H9 (cell line): ENCODE data around the gene KRTAP4-12. TPM values are rescaled to one million over a fixed set of nuclear protein-coding genes. Genes with fewer than 3 reads are reported as not detected.

Experiments
- DNase-seq: peaks from one replicate; pipeline ENCODE4 v3.0.0-alpha.2; 2017
- H2AFZ ChIP-seq: one replicate; pipeline ENCODE4 v1.6.1; 2013; ENCODE audit warnings: mild to moderate bottlenecking, low read length, control low read depth, moderate library complexity
- H2AK5ac ChIP-seq: 2 replicates; pipeline ENCODE4 v1.6.1; 2013; ENCODE audit warnings: low read length, control low read depth, mixed read lengths; ENCODE audit not compliant: insufficient read length
- H2BK120ac ChIP-seq: one replicate; pipeline ENCODE4 v1.6.1; 2013; ENCODE audit warnings: low read depth, mild to moderate bottlenecking, low read length, control low read depth, inconsistent platforms; ENCODE audit not compliant: poor library complexity, severe bottlenecking
- H2BK12ac ChIP-seq: 2 replicates; pipeline ENCODE4 v1.6.1; 2013; ENCODE audit warnings: low read length, control low read depth, mixed read lengths, low read depth; ENCODE audit not compliant: insufficient read length
- H2BK15ac ChIP-seq: 2 replicates; pipeline ENCODE4 v1.6.1; 2013; ENCODE audit warnings: low read depth, low read length, control low read depth
- H2BK20ac ChIP-seq: one replicate; pipeline ENCODE4 v1.6.1; 2013; ENCODE audit warnings: low read depth, mild to moderate bottlenecking, low read length, control low read depth, inconsistent platforms; ENCODE audit not compliant: poor library complexity, severe bottlenecking
- H2BK5ac ChIP-seq: 2 replicates; pipeline ENCODE4 v1.6.1; 2013; ENCODE audit warnings: low read length, control low read depth, mixed read lengths; ENCODE audit not compliant: insufficient read length
- H3K14ac ChIP-seq: 2 replicates; pipeline ENCODE4 v1.6.1; 2013; ENCODE audit warnings: low read length, control low read depth; ENCODE audit not compliant: insufficient read depth
- H3K18ac ChIP-seq: 2 replicates; pipeline ENCODE4 v1.6.1; 2013; ENCODE audit warnings: low read depth, mild to moderate bottlenecking, mixed read lengths, low read length, control low read depth; ENCODE audit not compliant: insufficient read length
- H3K23ac ChIP-seq: 2 replicates; pipeline ENCODE4 v1.6.1; 2013; ENCODE audit warnings: low read length, control low read depth, mixed read lengths, low read depth; ENCODE audit not compliant: insufficient read length
- H3K23me2 ChIP-seq: 2 replicates; pipeline ENCODE4 v1.6.1; 2013; ENCODE audit warnings: low read depth, mild to moderate bottlenecking, mixed read lengths, low read length, control low read depth; ENCODE audit not compliant: insufficient read length, poor library complexity, severe bottlenecking
- H3K27ac ChIP-seq: 2 replicates; pipeline ENCODE4 v1.5.1; 2013; ENCODE audit warnings: low read length, control low read depth, mixed read lengths, low read depth; ENCODE audit not compliant: insufficient read length
- H3K27me3 ChIP-seq: 2 replicates; pipeline ENCODE4 v1.6.1; 2013; ENCODE audit warnings: low read length, control low read depth, inconsistent platforms; ENCODE audit not compliant: insufficient read depth
- H3K4ac ChIP-seq: 2 replicates; pipeline ENCODE4 v1.6.1; 2013; ENCODE audit warnings: low read depth, mild to moderate bottlenecking, control low read depth, inconsistent platforms, low read length, moderate library complexity
- H3K4me1 ChIP-seq: 2 replicates; pipeline ENCODE4 v1.6.1; 2013; ENCODE audit warnings: low read length, control low read depth, inconsistent platforms; ENCODE audit not compliant: insufficient read depth
- H3K4me2 ChIP-seq: 2 replicates; pipeline ENCODE4 v1.6.1; 2013; ENCODE audit warnings: low read length, control low read depth, mixed read lengths; ENCODE audit not compliant: insufficient read length, insufficient read depth
- H3K56ac ChIP-seq: 2 replicates; pipeline ENCODE4 v1.6.1; 2013; ENCODE audit warnings: low read depth, mild to moderate bottlenecking, mixed read lengths, low read length, control low read depth; ENCODE audit not compliant: insufficient read length
- H3K79me1 ChIP-seq: 2 replicates; pipeline ENCODE4 v1.6.1; 2013; ENCODE audit warnings: low read depth, mild to moderate bottlenecking, moderate library complexity, low read length, control low read depth, inconsistent platforms; ENCODE audit not compliant: insufficient read depth, poor library complexity, severe bottlenecking
- H3K79me2 ChIP-seq: 2 replicates; pipeline ENCODE4 v1.6.1; 2013; ENCODE audit warnings: low read length, control low read depth, inconsistent platforms; ENCODE audit not compliant: insufficient read depth
- H3K9ac ChIP-seq: 2 replicates; pipeline ENCODE4 v1.6.1; 2013; ENCODE audit warnings: low read length, control low read depth, mixed read lengths; ENCODE audit not compliant: insufficient read length; ENCODE audit errors: extremely low read depth
- H3K9me3 ChIP-seq: one replicate; pipeline ENCODE4 v1.6.1; 2013; ENCODE audit warnings: low read depth, low read length, inconsistent platforms; ENCODE audit not compliant: control insufficient read depth
- H3T11ph ChIP-seq: one replicate; pipeline ENCODE4 v1.6.1; 2013; ENCODE audit warnings: mild to moderate bottlenecking, low read length, control low read depth, inconsistent platforms
- H4K20me1 ChIP-seq: one replicate; pipeline ENCODE4 v1.6.1; 2013; ENCODE audit not compliant: control insufficient read depth, insufficient read length, insufficient read depth
- H4K5ac ChIP-seq: 2 replicates; pipeline ENCODE4 v1.6.1; 2013; ENCODE audit warnings: low read depth, mild to moderate bottlenecking, mixed read lengths, low read length, control low read depth; ENCODE audit not compliant: insufficient read length
- H4K8ac ChIP-seq: replicated peaks from 2 replicates; pipeline ENCODE4 v1.6.1; 2013; ENCODE audit warnings: low read length, control low read depth, mixed read lengths, low read depth; ENCODE audit not compliant: insufficient read length
- H4K91ac ChIP-seq: 2 replicates; pipeline ENCODE4 v1.6.1; 2013; ENCODE audit warnings: low read depth, mild to moderate bottlenecking, moderate library complexity, mixed read lengths, low read length, control low read depth; ENCODE audit not compliant: insufficient read length
- H3K27ac Mint-ChIP-seq, 3 experiments: 2 replicates in 2 of 3; 3 replicates in 1 of 3; pipeline ENCODE4 v1.8.0; 2020 to 2021; ENCODE audit warnings: mixed read lengths in 3 of 3, mild to moderate bottlenecking in 1 of 3, moderate library complexity in 1 of 3
- H3K27me3 Mint-ChIP-seq: 2 replicates; pipeline ENCODE4 v1.8.0; 2021; ENCODE audit warnings: low read depth, mild to moderate bottlenecking, moderate library complexity, mixed read lengths
- H3K36me3 Mint-ChIP-seq, 3 experiments: 2 replicates in 2 of 3; 3 replicates in 1 of 3; pipeline ENCODE4 v1.8.0; 2020 to 2021; ENCODE audit warnings: low read depth in 3 of 3, mixed read lengths in 3 of 3; ENCODE audit not compliant: insufficient read depth in 1 of 3
- H3K4me1 Mint-ChIP-seq, 2 experiments: 2 replicates each; pipeline ENCODE4 v1.8.0; 2020; ENCODE audit warnings: mixed read lengths in 2 of 2
- H3K4me3 Mint-ChIP-seq, 2 experiments: 2 replicates in 1 of 2; 3 replicates in 1 of 2; pipeline ENCODE4 v1.8.0; 2020 to 2021; ENCODE audit warnings: mild to moderate bottlenecking in 2 of 2, mixed read lengths in 2 of 2, moderate library complexity in 1 of 2
- H3K9me3 Mint-ChIP-seq, 2 experiments: 2 replicates in 1 of 2; 3 replicates in 1 of 2; pipeline ENCODE4 v1.8.0; 2020; ENCODE audit warnings: mild to moderate bottlenecking in 2 of 2, mixed read lengths in 2 of 2, moderate library complexity in 1 of 2
- WGBS: extraction: QIAGEN DNeasy Blood & Tissue Kit; methylation state at CpG from one replicate; pipeline ENCODE4 v1.1.7; 2013; ENCODE audit warnings: missing lambda C conversion rate, low lambda C conversion rate, mixed read lengths; ENCODE audit not compliant: insufficient read length; ENCODE audit errors: extremely low coverage; 5-methylcytosine and 5-hydroxymethylcytosine counted together
- total RNA-seq: library from RNA; stranded (reverse); gene quantifications from 2 replicates; pipeline ENCODE4 v1.2.1, GENCODE V29; 2021
- TF ChIP-seq, protein P1 (sequence below): fragments of 200-600 bp; sonication (generic); conservative IDR thresholded peaks from 3 replicates; pipeline ENCODE4 v1.8.0; 2021; ENCODE audit warnings: antibody characterized with exemption, mild to moderate bottlenecking

Gene KRTAP4-12
- total RNA-seq, 1 experiment from 2014 or later: not detected

DNA sequence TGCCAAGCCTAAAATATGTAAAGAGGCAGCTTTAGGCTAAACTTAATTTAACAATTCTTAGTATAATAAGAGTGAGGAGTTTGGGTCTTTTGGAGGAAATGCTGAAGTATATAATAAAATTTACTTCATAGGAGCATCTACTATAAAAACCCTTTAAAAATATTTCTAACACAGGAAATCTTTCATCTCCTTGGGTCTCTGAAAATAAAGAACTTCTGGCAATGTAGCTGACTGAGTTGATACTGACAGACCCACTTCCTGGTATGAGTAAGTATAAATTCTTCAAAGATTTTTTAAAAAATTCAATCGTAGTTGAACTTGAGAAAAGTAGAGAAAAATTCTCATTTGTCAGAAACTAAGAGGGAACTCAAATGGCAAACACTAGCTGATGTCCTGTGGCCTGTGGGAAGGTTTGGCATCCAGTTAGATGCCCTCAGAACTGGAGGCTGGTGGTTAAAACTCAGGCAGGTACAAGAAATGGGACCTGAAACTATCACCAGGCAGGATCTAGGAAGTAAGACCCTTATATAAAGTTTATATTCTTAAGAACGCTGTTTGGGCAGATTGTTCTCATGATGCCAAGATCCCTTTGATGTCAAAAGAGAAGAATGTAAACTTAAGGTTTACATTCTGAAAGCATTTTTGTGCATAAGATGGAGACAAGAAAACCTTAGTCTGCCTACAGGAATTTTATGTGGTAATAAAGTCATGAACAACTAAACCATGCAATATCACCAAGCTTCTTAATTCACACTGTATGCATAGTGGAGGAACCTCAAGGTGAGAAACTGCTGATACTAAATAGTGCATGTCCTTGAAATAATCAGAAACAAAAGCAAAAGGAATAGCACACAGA is 10.1 kb upstream of the KRTAP4-12 start:
- Histone ChIP-seq H3K79me1 (no peaks in the 10 kb centered on the region), H3K18ac (no peak overlapping the region), H3K27me3 (no peaks in the 10 kb centered on the region), H3T11ph (no peak overlapping the region), H4K91ac (no peak overlapping the region), H2BK20ac (no peak overlapping the region), H3K9ac (no peak overlapping the region), H4K5ac (no peak overlapping the region), H3K4me2 (no peak overlapping the region), H2BK120ac (no peak overlapping the region), H3K4ac (no peak overlapping the region), H3K4me1 (no peaks in the 10 kb centered on the region), H2BK5ac (no peak overlapping the region), H2AFZ (no peak overlapping the region), H3K27ac (no peak overlapping the region), H3K23me2 (no peaks in the 10 kb centered on the region), H2AK5ac (no peak overlapping the region), H3K23ac (no peak overlapping the region), H2BK15ac (no peak overlapping the region), H3K56ac (no peak overlapping the region), H4K20me1 (no peaks in the 10 kb centered on the region), H4K8ac (no peak overlapping the region), H3K79me2 (no peaks in the 10 kb centered on the region), H3K9me3 (no peaks in the 10 kb centered on the region), H3K14ac (no peak overlapping the region), H2BK12ac (no peak overlapping the region)
- no CpG with 5 or more reads among the region's 2 CpGs for WGBS
- Mint-ChIP-seq H3K4me3 (no peak overlapping the region), H3K27ac (no peak overlapping the region), H3K36me3 (no peaks in the 10 kb centered on the region), H3K4me1 (no peaks in the 10 kb centered on the region), H3K9me3 (peaks cover 3 to 11% of the 10 kb centered on the region in 2 experiments; a peak in 4 of 5 replicates), H3K27me3 (no peaks in the 10 kb centered on the region)
- no peak for DNase-seq
- TF ChIP-seq, protein P1, sequence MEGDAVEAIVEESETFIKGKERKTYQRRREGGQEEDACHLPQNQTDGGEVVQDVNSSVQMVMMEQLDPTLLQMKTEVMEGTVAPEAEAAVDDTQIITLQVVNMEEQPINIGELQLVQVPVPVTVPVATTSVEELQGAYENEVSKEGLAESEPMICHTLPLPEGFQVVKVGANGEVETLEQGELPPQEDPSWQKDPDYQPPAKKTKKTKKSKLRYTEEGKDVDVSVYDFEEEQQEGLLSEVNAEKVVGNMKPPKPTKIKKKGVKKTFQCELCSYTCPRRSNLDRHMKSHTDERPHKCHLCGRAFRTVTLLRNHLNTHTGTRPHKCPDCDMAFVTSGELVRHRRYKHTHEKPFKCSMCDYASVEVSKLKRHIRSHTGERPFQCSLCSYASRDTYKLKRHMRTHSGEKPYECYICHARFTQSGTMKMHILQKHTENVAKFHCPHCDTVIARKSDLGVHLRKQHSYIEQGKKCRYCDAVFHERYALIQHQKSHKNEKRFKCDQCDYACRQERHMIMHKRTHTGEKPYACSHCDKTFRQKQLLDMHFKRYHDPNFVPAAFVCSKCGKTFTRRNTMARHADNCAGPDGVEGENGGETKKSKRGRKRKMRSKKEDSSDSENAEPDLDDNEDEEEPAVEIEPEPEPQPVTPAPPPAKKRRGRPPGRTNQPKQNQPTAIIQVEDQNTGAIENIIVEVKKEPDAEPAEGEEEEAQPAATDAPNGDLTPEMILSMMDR: no peak
